Ramos (cell line): ENCODE data around the gene PNCK.
"Not testable (repeated sequence)": the region's sequence is repeated elsewhere in the genome, so short reads cannot be mapped to it uniquely, and the experiment has no call there.

ENCODE experiments used
- in situ Hi-C: fragments of 300-500 bp; cut with MboI; formaldehyde crosslinking; loops from one replicate; pipeline ENCODE4 v1.14.3; 2022; ENCODE audit warnings: low sequenced_read_pairs; ENCODE audit not compliant: unreplicated experiment

PNCK gene

DNA sequence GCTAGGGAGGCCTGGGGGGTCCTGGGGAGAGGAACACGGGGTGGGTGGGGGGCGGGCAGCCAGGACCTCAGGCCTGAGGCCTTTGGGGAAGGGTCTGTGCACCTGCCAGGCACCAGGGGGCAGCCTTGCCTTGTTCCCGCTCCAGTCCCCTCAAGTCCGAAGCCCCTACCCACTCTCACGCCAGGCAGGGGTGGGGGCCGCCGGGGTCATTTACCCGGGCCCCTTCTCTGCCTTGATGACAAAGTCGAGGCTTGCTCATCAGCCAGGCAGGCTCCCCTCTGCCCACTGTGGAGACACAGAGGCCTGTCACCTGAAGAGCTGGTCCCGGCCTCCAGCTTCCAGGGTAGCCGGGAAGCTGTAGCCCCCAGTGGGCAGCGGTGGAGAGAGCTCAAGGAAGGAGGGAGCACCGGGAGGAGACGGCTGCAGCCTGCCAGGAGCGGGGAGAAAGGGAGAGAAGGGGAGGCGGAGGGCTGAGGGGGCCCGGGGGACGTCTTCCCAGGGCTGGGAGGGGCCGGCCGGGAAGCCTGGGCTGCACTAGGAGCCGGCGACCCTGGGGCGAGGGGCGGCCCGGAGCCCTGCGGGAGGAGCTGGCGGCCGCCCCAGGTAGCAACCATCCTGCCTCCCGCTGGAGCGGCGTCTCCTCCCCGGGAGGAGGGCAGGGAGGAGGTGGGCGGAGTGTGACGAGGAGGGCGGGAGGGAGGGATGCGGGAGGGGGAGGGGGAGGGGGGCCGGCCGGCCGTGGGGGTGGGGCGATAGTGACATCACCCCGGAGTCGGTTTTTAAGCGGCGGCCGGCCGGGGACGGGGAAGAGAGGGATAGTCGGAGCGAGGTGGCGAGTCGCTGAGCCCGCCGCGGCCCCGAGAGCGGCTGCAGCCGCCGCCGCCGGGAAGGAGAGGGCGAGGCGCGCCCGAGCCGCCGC, 13.8 kb upstream of the PNCK start, which contains the start of gene SLC6A8:
Gene SLC6A8 (plus strand): TSS at position 806 of the 919 bp plus-strand sequence. CDS start 649 bp downstream, outside the sequence.
- in situ Hi-C loops = no loop called here

DNA sequence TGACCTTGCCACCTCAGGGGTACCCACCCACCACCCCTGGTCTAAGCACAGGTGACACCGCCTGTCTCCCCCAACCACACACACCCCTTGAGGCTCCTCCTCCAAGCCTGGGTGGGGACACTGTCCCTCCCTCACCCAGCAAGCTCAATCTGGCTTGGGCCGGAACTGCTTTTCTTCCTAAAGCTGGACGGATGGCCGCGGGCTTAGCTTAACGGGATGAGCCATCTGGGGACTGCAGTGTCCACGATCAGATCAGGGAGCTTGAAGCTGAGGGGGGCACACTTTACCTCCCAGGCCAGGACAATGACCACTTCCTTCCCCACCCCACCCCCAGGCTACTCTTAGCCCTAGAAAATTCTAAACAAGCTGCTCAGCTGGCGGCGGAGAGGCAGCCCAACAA, 13.1 kb upstream of the PNCK start:
- in situ Hi-C loops = no loop called here

DNA sequence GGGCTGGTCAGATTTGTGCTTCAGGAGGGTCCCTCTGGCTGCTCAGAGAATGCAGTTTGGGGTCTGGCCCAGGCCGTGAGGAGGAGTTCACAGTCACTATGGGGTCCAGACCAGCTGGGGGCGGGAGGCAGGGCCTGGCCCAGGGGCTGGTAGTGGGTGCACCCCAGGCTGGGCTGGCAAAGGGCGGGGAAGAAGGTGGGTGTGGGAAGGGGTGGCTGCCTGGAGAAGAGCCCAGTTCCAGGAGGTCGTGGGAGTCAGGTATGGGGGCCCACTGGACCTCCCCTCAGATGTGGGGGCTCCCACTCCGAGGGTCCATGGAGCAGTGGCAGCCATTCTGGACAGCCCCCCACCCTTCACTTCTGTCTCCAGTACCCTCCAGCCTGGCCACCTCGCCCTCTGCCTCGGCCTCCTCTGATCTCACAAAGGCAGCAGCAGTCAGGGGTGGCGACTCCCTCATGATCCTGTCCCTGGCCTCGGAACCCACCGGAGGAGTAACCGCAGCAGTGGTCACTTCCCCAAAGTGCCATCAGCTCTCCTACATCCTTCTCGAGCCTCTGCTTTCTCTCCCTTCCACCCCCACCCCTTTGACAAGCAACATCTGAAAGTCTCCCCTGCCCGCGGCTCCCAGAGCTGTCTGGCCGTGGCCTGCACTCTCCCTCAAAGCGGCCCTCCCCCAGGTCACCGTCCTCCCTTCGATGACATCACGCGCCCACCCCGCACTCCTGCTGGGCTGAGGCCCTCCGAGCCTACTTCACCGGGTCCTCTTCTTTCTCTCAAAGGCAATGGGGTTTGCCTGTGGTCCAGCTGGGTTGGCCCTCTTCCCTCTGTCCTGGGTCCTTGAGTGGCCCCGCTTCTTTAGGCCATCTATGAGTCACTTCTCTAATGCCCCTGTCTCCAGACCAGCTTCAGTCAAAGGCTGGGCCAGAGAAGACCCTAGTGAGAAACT, 12.4 kb upstream of the PNCK start:
- in situ Hi-C loops = no loop called here

DNA sequence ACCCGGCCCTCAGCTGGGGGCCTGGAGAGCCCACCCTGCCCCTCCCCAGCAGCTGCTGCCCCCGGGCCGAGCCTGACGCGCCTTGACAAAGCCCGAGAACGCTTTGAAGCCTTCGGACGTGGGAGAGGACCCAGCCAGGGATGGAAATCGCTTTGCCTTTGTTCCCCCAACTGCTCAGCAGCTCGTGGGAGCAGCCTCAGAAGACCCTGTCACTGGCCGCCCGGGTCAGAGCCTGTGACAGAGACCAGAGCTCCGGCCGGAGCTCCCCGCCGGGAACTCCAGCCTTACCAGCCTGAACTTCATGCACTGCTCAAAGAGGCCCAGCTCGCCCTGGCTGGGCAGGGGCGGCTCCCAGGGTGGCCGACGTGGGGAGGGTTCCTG, 11.5 kb upstream of the PNCK start:
- in situ Hi-C loops = no loop called here

DNA sequence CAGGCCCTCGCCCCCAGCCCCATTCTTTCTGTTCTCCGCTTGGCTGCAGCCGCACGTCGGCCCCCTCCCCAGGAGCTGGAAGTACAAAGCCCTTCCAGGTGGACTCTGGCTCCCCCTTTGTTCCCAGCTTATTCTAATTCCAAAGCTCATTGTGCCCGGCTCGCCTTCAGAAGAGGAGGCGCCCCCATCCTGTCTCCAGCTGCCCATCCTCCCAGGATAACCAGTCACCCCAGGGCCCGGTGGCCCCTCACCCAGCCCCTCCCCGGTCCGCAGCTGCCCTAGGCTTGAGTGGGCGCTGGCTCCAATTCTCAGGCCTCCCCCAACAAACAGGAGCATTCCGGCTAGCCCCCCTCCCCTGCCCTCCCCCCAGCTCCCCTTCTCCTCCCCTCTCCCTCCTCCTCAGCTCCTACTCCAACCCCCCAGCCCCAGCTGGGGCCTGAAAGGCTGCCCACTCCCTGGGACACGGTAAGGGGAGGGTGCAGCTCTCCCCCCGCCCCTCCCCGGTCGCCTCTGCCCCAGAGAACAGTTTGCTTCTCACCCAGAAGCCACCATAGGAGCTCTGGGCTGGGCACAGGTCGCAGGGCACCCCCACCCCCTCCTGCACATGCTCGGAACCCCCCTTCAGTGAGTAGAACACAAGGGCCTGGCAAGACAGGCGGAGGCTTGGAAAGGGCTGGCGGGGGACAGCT, 11.0 kb upstream of the PNCK start:
- in situ Hi-C loops = no loop called here

DNA sequence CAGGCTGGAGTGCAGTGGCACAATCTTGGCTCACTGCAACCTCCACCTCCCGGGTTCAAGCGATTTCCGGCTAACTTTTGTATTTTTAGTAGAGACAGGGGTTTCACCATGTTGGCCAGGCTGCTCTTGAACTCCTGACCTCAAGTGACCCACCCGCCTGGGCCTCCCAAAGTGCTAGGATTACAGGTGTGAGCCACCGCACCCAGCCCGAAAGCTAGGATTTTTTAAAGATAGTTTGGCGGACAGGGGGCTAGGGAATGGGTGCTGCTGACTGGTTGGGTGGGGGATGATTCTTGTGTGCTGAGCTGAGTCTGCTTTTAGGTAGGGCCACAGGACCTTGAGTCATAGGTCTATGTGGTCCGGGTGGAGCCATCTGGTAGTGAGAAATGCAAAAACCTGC, 9.9 kb upstream of the PNCK start:
- in situ Hi-C loops = not testable (repeated sequence)

DNA sequence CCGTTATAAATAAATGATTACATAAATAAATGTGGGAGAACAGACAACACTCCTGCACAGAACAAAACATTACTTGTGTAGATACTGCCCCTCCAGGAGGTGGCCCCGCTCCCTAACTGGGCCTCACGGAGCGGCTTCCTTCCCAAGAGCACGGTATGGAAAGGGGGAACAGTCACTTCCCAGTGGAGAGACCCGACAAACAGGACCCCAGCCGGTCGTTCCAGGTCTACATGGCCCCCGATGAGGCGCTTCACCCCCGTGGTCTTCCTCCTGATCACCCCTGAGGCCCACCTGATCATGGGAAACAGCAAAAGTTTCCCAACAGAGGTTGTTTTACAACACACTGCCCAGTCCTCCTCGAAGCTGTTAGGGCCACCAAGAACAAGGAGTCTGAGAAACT, 7.6 kb upstream of the PNCK start:
- in situ Hi-C loops = no loop called here

DNA sequence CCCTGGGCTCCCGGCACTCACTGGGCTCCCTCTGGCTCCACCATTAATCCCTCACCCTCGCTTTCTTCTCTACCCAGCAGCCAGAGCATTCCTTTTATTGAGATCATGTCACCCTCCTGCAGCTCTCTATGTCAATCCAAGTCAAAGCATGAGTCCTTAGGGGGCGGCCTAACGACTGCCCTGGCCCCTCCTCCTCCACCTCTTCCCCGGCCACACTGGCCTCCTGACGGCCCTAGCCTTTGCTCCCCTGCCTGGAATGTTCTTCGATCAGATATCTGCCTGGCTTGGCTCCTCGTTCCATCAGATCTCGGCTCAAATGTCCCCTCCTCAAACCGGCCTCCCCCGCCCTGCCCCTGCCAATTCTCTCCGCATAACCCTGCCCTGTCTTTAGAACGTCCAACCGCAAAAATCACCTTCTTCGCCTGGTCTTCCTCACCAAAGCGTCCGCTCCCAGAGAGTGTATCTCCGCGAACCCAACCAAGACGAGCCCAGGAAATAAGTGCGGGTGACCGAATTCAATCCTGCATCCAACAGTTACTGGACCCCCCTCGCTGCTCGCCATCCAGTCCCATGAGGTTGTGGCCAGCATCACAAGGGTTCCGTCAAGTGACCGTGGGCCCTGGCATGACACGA, 722 bp upstream of the PNCK start:
- in situ Hi-C loops = loop anchor here (5.0 kb wide), 1 partner anchor 132 kb away; no protein-coding TSS in a partner anchor

DNA sequence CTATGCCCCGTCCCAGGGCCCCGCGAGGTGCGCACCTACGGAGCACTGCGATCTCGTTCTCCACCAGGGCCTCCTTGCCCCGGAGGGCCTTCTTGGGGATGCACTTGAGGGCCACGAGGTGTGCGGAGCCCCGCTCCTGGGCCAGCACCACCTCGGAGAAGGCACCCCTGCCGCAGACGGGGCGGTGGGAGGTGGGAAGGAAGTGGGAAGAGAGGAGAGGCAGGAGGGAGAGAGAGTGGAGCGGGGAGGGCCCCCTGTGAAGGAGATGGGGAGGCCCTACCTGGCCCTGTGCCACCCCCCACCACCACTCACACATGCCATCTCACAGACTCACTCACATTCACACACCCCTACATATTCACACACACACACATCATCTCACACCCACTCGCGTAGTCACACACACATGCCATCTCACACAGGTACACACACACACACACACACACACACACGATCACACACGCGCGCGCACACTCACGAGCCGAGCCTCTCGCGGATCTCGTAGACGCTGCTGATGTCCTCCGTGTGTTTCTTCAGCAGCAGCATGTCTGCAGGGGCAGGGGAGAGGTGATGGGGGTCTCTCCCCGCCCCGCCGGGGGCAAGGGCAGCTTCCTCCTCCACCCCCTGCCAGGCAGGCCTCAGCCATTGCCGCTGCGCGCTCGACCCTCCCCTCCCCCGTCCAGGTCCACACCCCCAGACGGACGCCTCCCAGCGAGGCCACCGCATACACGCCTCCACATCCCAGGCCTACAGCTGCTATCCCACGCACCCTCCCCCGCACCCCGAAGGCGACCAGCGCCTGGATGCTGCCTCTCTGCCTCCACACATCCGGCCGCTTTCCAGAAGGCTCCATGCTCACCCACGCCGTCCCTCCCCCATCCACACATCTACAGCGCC, 834 bp downstream of the PNCK start:
- in situ Hi-C loops = loop anchor here (5.0 kb wide), 1 partner anchor 130 kb away; no protein-coding TSS in a partner anchor

DNA sequence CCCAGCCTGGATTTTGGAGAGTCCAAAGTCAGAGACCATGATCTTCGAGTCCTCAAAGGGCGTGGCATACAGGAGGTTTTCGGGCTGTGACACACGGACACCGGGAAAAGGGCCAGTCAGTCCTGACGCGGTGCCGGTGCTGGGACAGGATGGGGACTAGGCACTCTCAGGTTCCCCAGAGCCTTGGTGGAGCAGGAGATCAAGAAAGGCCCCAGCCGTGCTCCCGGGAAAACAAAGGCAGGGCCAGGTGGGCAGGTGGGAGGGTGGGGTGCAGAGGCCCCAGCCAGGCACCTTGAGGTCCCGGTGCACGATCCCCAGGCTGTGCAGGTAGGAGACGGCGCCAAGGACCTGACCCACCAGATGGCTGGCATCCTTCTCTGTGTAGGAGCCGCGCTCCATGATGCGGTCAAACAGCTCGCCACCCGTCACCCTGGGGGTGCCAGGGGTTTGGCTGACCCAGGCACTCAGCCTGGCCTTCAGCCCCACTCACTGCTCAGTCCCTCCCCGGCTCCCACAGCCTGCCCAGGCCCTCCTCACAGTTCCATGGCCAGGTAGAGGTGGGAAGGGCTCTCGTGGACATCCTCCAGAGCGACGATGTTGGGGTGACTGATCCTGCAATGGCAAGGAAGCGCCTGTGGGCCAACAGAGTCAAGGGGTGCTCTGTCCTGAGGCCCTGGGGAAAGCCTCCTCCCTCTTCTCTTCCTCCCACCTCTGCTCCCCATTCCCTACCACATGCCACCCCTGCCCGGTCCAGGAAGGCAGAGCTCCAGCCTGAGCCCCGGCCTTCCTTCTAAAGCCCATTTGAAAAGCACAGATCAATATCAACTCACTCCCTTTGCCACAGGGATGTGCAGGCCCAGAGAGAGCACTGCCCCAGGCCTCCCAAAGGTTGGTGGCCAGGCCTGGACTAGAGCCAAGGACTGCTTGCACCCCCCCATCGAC, 1.8 kb downstream of the PNCK start:
- in situ Hi-C loops = loop anchor here (5.0 kb wide), 1 partner anchor 130 kb away; no protein-coding TSS in a partner anchor

DNA sequence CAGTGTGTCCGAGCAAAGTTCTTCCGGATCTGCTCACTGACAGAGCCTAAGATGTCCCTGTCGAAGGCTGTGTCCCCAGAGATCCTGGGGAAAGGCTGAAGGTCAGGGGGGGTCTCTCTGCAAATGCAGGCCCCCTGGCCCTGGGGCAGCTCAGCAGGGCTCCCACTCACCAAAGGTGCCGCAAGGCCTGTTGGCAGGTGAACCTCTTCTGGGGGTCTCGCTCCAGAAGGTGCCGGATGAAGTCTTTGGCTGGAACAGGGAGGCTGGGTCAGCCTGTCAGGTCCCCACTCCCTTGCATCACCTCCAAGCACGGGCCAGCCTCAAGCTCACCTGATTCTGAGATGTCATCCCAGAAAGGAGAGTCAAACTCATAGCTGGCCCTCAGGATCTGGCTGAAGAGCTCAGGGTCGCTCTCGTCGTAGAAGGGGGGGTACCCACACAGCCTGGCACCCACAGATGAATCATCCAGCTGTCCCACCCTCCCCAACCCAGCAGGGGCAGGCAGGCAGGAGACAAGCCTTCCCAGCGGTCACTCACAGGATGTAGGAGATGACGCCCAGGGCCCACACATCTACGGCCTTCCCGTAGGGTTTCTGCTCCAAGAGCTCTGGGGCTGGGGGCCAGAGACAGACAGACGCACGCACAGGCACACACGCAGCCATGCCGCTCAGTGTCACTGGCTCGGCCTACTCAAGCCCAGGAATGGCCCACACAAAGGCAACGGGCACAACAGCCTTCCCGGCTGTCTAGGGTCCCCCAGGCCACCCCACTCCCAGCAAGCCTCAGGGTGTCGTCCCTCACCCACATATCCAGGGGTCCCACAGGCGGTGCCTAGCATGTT, 2.6 kb downstream of the PNCK start:
- in situ Hi-C loops = loop anchor here (5.0 kb wide), 1 partner anchor 129 kb away; no protein-coding TSS in a partner anchor

DNA sequence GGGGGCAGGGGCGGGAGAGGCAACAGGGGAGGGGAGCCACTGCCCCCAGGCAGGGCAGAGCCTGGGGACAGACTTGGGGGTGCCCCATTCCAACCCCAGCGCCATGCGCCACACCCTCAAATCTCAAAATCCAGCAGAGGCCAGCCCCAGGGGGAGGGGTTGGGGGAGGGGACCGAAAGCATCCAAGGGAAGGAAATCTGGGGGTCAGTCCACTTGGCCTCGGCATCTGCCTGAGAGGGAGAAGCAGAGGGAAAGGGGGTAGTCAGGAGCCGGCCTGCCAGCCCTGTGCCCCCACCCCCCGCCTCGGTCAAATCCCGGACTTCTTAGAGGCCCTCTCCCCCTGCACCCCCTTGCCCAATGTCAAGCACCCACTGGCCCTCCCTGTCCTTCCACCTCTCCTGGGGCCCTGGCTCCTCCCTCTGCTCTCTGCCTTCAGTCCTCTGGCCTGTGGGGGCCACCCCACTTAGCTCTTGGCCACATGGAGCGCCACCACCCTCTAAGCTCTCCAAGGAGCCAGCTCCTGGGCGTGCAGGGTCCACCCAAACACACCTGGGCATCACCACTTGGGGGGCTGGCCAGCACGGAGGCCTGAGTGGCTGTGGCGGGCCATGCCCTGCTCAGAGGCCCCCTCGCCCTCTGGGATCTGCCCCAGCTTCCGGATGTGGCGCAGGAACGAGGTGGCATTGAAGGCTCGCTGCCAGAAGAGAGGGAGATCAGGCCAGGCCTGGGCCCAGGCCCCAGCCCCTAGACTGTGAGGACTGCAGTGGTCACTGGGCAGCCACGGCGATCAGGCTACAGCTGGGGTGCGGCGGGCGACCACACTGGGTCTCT, 3.5 kb downstream of the PNCK start:
- in situ Hi-C loops = loop anchor here (5.0 to 10.0 kb wide), 2 partner anchors 128 to 725 kb away; no protein-coding TSS in a partner anchor

DNA sequence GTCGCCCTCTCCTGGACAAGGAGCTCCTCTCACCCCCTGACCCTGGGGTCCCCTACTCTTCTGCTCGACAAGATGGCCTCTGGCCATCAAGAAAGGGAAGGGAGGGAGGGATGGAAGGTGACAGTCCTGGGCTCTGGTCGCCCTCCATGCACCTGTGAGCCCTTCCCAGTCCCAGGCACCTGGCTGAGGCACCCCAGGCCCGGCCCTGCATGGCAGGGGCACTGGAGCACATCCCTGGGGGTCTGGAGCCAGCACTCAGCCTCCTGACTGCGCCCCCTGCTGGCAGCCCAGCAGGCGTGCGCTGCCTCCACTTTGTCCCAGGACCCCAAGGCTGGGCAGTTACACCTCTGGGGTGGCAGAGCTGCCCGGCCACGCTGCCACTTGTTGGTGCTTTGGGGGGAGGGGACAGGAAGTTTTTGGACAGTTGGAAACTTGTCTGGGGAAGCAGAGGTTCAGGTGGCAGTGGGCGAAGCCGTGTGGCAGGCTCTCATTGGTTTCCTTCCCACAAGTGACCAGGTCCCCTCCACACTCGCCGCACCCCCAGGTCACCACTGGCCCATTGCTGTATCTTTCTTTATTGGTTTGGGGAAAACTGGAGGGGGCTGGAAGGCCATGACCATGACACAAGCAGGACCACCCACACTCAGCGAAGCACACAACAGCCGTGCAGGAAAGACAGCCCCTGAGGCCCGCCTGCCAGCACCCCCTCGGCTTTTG, 4.3 kb downstream of the PNCK start:
- in situ Hi-C loops = loop anchor here (10.0 kb wide), 1 partner anchor 725 kb away; no protein-coding TSS in a partner anchor

DNA sequence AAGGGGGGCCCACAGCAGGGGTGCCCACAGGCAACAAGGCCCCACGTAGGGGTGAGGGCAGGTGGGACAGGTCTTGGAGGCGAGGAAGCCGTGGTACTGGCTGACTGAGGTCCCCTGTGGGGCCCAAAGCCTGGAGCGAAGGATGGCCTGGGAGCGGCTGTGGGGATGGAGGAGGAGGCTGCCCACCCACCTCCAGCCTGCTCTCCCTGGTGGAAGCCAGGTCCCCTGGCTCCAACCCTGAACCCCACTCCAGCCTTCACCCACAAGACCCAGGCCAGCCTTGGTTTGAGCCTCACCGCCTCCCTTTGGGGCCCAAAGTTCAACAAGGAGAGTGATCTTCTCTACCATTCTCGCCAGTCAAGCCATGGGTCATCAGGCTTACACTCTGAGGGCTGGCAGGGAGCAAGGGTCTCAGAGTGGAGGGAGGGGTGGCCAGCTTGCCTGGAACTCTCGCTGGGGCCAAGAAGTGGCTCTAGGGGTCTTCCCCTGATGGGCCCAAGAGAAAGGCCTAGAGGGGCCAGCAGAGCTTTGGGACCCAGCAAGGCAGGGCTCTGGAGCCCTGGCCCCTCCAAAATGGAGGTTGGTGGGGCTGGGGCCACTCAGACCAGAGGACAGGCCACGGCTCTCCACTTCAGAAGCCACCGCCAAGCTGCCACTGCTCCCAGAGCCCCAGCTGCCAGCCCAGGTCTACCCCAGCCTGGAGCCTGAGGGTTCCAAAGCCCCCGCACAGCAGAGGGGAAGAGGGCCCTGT, 5.0 kb downstream of the PNCK start:
- in situ Hi-C loops = loop anchor here (10.0 kb wide), 1 partner anchor 724 kb away; no protein-coding TSS in a partner anchor
